Measurements from ENCODE around the gene OLIG3.

GRCh38 chr6:137514418-137514817 lies 20.2 kb upstream of the OLIG3 start:
- TF ChIP-seq CTCF (IDR thresholded peaks at IDR 0.05; ENCODE audit: borderline replicate concordance, extremely low read depth, low read length, poor library complexity, severe bottlenecking): no peak
- TF ChIP-seq EZH2 (IDR thresholded peaks at IDR 0.05; ENCODE audit: borderline replicate concordance, low read depth, low read length, severe bottlenecking): no peak

Data from DND-41 (cell line).